ENCODE results near the gene PTPRJ.
"Not testable (repeated sequence)": the region's sequence is repeated elsewhere in the genome, so short reads cannot be mapped to it uniquely, and the experiment has no call there.

Gene PTPRJ

GRCh38 chr11:47980088-47980906, at the start of gene PTPRJ:
TSS of gene PTPRJ (plus strand) at chr11:47980559. CDS start at chr11:47980913, 354 bp downstream.
- ChIA-PET POLR2A (no interaction called here), CTCF (no interaction called here)
- DNase-seq (ENCODE audit: extremely low spot score) = peak; percentile 74
- no peak for TF ChIP-seq ZNF384 (IDR thresholded peaks at IDR 0.05)
- TF ChIP-seq ARNT (IDR thresholded peaks at IDR 0.05) = no peak
- TF ChIP-seq NFRKB (IDR thresholded peaks at IDR 0.05) = no peak
- TF ChIP-seq FOXM1 (IDR thresholded peaks at IDR 0.05; ENCODE audit: borderline replicate concordance) = peak; percentile 84; the same call in 1 of the 2 replicates
- TF ChIP-seq LEF1 (IDR thresholded peaks at IDR 0.05; ENCODE audit: borderline replicate concordance) = no peak
- TF ChIP-seq FOXK2 (IDR thresholded peaks at IDR 0.05) = no peak

- DNase-seq (ENCODE audit: extremely low spot score) = no peak
- TF ChIP-seq NFRKB (IDR thresholded peaks at IDR 0.05) (no peak), TARDBP (IDR thresholded peaks at IDR 0.05) (no peak), L3MBTL2 (conservative IDR thresholded peaks at IDR 0.05) (no peak), SP1 (IDR thresholded peaks at IDR 0.05) (no peak), LEF1 (IDR thresholded peaks at IDR 0.05; ENCODE audit: borderline replicate concordance) (no peak), BHLHE40 (IDR thresholded peaks at IDR 0.05; ENCODE audit: borderline replicate concordance) (no peak), ELF4 (IDR thresholded peaks at IDR 0.05) (no peak), SUZ12 (IDR thresholded peaks at IDR 0.05) (no peak), ARNT (IDR thresholded peaks at IDR 0.05) (no peak), HDGF (IDR thresholded peaks at IDR 0.05; ENCODE audit: borderline replicate concordance) (no peak), ZNF384 (IDR thresholded peaks at IDR 0.05) (no peak), FOXK2 (IDR thresholded peaks at IDR 0.05) (no peak), FOXM1 (IDR thresholded peaks at IDR 0.05; ENCODE audit: borderline replicate concordance) (no peak), PKNOX1 (IDR thresholded peaks at IDR 0.05) (no peak), FOXA1 (IDR thresholded peaks at IDR 0.05) (no peak), CTBP1 (IDR thresholded peaks at IDR 0.05; ENCODE audit: borderline replicate concordance) (no peak)
- CTCF ChIA-PET = interaction anchor here (0.7 to 1.3 kb wide), 3 partner anchors 127 to 177 kb away, joined by 3 to 5 read pairs (median 3); no protein-coding TSS in a partner anchor
- POLR2A ChIA-PET = no interaction called here
These were observed 47.8 kb upstream of the PTPRJ start for GRCh38 chr11:47932544-47932943.

DNA sequence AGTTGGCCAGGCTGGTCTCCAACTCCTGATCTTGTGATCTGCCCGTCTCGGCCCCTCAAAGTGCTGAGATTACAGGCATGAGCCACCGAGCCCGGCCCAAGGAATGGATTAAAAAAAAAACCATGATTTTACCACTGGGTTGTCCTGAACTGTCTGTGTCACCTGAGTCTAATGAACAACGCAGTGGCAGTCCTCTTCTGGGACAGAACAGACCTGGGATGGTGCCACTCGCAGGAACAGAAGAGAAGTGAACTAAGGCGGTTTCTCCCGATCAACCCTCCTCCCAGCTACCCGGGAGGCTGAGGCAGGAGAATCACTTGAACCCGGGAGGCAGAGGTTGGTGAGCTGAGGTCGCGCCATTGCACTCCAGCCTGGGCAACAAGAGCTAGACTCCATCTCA, 46.6 kb upstream of the PTPRJ start:
- DNase-seq (ENCODE audit: extremely low spot score); POLR2A ChIA-PET: not testable (repeated sequence)
- CTCF ChIA-PET = interaction anchor here (0.6 to 1.7 kb wide), 7 partner anchors 27 to 236 kb away, joined by 3 to 22 read pairs (median 4); no protein-coding TSS in a partner anchor

GRCh38 chr11:47938791-47939560, 41.4 kb upstream of the PTPRJ start:
- ChIA-PET POLR2A (interaction anchor here (1.0 kb wide), 1 partner anchor 161 kb away, joined by 3 read pairs; no protein-coding TSS in a partner anchor), CTCF (interaction anchor here (1.0 kb wide), 1 partner anchor 172 kb away, joined by 3 read pairs; no protein-coding TSS in a partner anchor)
- DNase-seq (ENCODE audit: extremely low spot score) = no peak
- TF ChIP-seq ZNF384 (IDR thresholded peaks at IDR 0.05) (peak; percentile 51), FOXM1 (IDR thresholded peaks at IDR 0.05; ENCODE audit: borderline replicate concordance) (no peak)

DNA sequence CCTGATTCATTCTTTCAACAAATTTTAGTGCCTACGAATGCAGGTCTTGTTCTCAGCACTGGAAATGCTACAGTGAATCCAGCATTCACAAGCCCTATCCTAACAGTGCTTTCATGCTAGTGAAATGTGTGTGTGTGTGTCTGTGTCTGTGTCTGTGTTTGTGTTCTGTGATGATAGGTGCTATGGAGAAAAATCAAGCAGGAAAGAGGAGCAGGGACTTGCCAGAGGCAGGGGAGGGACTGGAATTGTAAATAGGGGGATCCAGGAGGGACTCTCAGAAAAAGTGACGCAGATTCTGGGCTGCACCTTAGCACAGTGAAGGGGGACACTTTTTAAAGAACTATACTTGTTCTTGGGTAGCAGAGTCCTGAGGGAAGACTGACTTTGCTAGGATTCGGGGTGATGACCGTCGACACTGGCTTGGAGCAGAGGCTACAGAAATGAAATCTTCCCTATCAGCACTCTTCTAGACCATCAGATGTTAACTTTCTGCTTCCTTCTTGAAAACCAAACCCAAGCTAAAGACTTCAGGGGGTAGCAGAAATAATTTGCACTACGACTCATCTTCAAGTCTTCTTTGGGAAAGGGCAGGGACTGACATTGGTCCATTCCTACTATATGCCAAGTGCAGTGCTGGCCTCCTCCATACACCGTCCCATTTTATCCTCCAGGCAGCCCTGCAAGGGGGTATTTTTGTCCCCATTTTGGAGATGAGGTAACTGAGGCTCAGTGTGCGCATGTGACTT, 39.3 kb upstream of the PTPRJ start:
- TF ChIP-seq FOXK2 (IDR thresholded peaks at IDR 0.05) (no peak), LEF1 (IDR thresholded peaks at IDR 0.05; ENCODE audit: borderline replicate concordance) (no peak), ARNT (IDR thresholded peaks at IDR 0.05) (no peak), ELF4 (IDR thresholded peaks at IDR 0.05) (no peak), CTBP1 (IDR thresholded peaks at IDR 0.05; ENCODE audit: borderline replicate concordance) (no peak), FOXM1 (IDR thresholded peaks at IDR 0.05; ENCODE audit: borderline replicate concordance) (no peak), ZNF384 (IDR thresholded peaks at IDR 0.05) (no peak), SP1 (IDR thresholded peaks at IDR 0.05) (no peak)
- DNase-seq (ENCODE audit: extremely low spot score) = no peak
- CTCF ChIA-PET = no interaction called here
- POLR2A ChIA-PET = no interaction called here

DNA sequence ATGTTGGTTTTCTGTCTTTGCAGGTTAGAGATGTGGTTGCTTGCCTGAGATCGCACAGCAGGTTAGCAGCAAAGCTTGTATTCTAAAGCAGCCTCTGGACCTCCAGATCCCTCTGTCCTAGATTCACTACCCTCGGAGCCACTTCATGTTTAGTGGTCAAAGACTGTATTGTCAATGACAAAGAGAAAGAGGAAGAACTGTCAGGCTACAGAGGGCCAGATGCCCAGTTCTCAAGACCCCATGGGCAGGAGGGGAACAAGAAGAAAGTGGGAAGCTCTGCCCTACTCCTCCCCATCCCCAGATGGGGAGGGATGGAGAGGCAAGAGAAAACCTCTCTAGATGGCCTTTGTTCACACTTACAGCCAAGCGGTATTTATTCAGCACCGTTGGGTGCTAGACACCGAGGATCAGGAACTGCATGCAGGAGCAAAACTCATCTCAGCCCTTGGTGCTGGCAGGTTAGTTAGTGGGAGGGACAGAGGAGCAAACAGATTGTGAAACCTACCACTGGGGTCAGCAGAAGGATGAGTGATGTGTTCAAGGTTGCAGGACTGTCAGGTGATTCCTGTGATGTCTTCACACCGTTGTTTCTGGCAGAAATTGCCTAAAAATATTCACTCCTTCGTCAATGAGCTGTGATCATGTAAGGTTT, 38.3 kb upstream of the PTPRJ start:
- no peak for DNase-seq (ENCODE audit: extremely low spot score)
- ChIA-PET CTCF (interaction anchor here (0.6 kb wide), 1 partner anchor 1037 kb away, joined by 8 read pairs; no protein-coding TSS in a partner anchor), POLR2A (no interaction called here)
- TF ChIP-seq FOXK2 (IDR thresholded peaks at IDR 0.05) (no peak), HDGF (IDR thresholded peaks at IDR 0.05; ENCODE audit: borderline replicate concordance) (no peak), NFRKB (IDR thresholded peaks at IDR 0.05) (no peak), LEF1 (IDR thresholded peaks at IDR 0.05; ENCODE audit: borderline replicate concordance) (no peak), SP1 (IDR thresholded peaks at IDR 0.05) (no peak), TARDBP (IDR thresholded peaks at IDR 0.05) (no peak), ARNT (IDR thresholded peaks at IDR 0.05) (no peak), FOXM1 (IDR thresholded peaks at IDR 0.05; ENCODE audit: borderline replicate concordance) (no peak), BHLHE40 (IDR thresholded peaks at IDR 0.05; ENCODE audit: borderline replicate concordance) (no peak), ELF4 (IDR thresholded peaks at IDR 0.05) (no peak), FOXA1 (IDR thresholded peaks at IDR 0.05) (no peak), CTBP1 (IDR thresholded peaks at IDR 0.05; ENCODE audit: borderline replicate concordance) (no peak)

All from HEK293T (cell line).